Lung (tissue), 12 donors: Measurements from ENCODE around the gene WNT8B. TPM values are rescaled to one million over a fixed set of nuclear protein-coding genes. Genes with fewer than 3 reads are reported as not detected.

Experiments used
- ATAC-seq: fragments of 200-7000 bp; cut with Tn5 transposase; one replicate; pipeline ENCODE4 v1.9.1; 2020; ENCODE audit warnings: moderate number of reproducible peaks; ENCODE audit not compliant: insufficient read depth, low FRiP score
- DNase-seq, 3 donors: peaks; one replicate each; pipeline ENCODE4 v3.0.0-alpha.2; 2013 to 2017
- H3K27ac ChIP-seq, 2 donors: one replicate each; pipeline ENCODE4 v1.5.1; 2013; ENCODE audit warnings: mild to moderate bottlenecking in 2 of 2, moderate library complexity in 2 of 2, control low read depth in 1 of 2, inconsistent platforms in 1 of 2, low read depth in 1 of 2, low read length in 1 of 2
- H3K27me3 ChIP-seq, 3 donors: one replicate each; pipeline ENCODE4 v1.5.1; 2013; ENCODE audit warnings: low read length in 2 of 3; ENCODE audit not compliant: control insufficient read depth in 3 of 3, insufficient read depth in 3 of 3
- H3K36me3 ChIP-seq, 4 donors: one replicate each; pipeline ENCODE4 v1.5.1; 2013; ENCODE audit warnings: low read length in 4 of 4, mild to moderate bottlenecking in 1 of 4, moderate library complexity in 1 of 4; ENCODE audit not compliant: control insufficient read depth in 4 of 4, insufficient read depth in 4 of 4
- H3K4me1 ChIP-seq, 5 donors: one replicate each; pipeline ENCODE4 v1.5.1; 2013; ENCODE audit warnings: low read length in 5 of 5, mild to moderate bottlenecking in 2 of 5, moderate library complexity in 1 of 5; ENCODE audit not compliant: control insufficient read depth in 5 of 5, insufficient read depth in 5 of 5
- H3K4me3 ChIP-seq: one replicate; pipeline ENCODE4 v1.5.1; 2013; ENCODE audit warnings: mild to moderate bottlenecking, control low read depth, moderate library complexity
- H3K9ac ChIP-seq, 2 donors: one replicate each; pipeline ENCODE4 v1.5.1; 2013; ENCODE audit warnings: low read length in 2 of 2, control low read depth in 1 of 2; ENCODE audit not compliant: insufficient read depth in 1 of 2
- H3K9me3 ChIP-seq, 4 donors: one replicate each; pipeline ENCODE4 v1.5.1; 2013; ENCODE audit warnings: low read length in 3 of 4, mild to moderate bottlenecking in 1 of 4, moderate library complexity in 1 of 4; ENCODE audit not compliant: control insufficient read depth in 4 of 4, insufficient read depth in 3 of 4
- WGBS, 2 donors: extraction: QIAGEN DNeasy Blood & Tissue Kit; methylation state at CpG; one replicate each; pipeline ENCODE4 v1.1.7; 2013; 5-methylcytosine and 5-hydroxymethylcytosine counted together
- polyA plus RNA-seq, 2 donors: library from polyadenylated mRNA; stranded (reverse); fragments of 200-250 nt; gene quantifications; one replicate each; pipeline ENCODE4 v1.2.1, GENCODE V29; 2013
- total RNA-seq, 2 donors: library from RNA; depleted of rRNA in 1 of 2; stranded (reverse); fragments of >200 nt in 1 of 2; gene quantifications; one replicate each; pipeline ENCODE4 v1.2.1, GENCODE V29; 2014 to 2021
- TF ChIP-seq, protein P1 (sequence below): IDR thresholded peaks from 2 replicates; pipeline ENCODE4 v1.5.1; 2012; ENCODE audit warnings: mild to moderate bottlenecking; ENCODE audit errors: control extremely low read depth, extremely low read depth
- donor health status: control.
- donor health status: control.
- donor health status: Bipolar disorder and iron deficiency.
- donor health status: healthy.
- donor health status: DM: yes; HTN: yes; CAD: no.

Gene WNT8B
- total and polyA plus RNA-seq, 4 donors = 0.02 to 0.15 (median 0.04) TPM; not detected in 1

DNA sequence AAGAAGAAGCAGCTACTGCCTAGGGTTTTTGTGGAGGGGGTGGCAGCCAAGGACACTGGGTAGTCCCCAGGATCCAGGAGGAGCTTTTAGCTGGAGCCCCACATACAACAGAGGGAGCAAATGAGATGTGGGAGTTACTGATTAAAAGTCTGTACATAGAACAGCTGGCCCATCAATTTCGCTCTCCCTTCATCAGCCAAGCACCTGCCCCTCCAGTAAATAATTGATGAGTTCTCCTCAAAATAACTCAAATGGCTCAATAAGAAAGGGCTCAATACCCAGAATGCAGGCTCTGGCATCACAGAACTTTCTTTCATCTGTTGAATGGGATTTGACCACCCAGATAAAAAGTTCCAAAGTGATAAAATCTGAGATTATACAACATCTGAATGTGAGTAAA is 15.1 kb upstream of the WNT8B start:
- TF ChIP-seq, protein P1, sequence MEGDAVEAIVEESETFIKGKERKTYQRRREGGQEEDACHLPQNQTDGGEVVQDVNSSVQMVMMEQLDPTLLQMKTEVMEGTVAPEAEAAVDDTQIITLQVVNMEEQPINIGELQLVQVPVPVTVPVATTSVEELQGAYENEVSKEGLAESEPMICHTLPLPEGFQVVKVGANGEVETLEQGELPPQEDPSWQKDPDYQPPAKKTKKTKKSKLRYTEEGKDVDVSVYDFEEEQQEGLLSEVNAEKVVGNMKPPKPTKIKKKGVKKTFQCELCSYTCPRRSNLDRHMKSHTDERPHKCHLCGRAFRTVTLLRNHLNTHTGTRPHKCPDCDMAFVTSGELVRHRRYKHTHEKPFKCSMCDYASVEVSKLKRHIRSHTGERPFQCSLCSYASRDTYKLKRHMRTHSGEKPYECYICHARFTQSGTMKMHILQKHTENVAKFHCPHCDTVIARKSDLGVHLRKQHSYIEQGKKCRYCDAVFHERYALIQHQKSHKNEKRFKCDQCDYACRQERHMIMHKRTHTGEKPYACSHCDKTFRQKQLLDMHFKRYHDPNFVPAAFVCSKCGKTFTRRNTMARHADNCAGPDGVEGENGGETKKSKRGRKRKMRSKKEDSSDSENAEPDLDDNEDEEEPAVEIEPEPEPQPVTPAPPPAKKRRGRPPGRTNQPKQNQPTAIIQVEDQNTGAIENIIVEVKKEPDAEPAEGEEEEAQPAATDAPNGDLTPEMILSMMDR = no peak

DNA sequence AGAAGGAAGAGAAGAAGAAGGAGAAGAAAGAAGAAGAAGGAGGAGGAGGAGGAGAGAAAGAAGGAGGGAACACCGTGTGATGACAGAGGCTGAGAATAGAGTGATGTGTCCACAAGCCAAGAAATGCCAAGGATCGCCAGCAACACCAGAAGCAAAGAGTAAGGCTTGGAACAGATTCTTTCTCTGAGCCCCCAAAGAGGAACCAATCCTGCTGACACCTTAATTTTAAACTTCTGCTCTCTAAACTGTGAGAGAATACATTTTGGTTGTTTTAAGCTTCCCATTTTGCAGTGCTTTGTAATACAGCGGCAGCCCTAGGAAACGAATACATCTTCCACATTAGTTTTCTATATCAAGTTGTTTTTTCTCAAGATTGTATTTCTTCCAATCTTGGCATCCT is 13.9 kb upstream of the WNT8B start:
- DNase-seq = no peak
- Histone ChIP-seq H3K4me3 (no peak overlapping the region), H3K27ac (no peak overlapping the region), H3K4me1 (no peaks in the 10 kb centered on the region), H3K27me3 (peaks cover 0 to 3% (median 0%) of the 10 kb centered on the region in 3 donors), H3K9ac (no peak overlapping the region), H3K36me3 (no peaks in the 10 kb centered on the region), H3K9me3 (peaks cover 0 to 3% (median 1%) of the 10 kb centered on the region in 4 donors)
- WGBS, 2 donors = 63 to 67% methylated on average over 4 of the region's 4 CpGs
- TF ChIP-seq, protein P1 = no peak
- no peak for ATAC-seq

More for the DNA sequence above, 15.1 kb upstream of the WNT8B start:
- H3K36me3 ChIP-seq = no peaks in the 10 kb centered on the region
- no peak for ATAC-seq
- H3K4me3 ChIP-seq = no peak overlapping the region
- no peaks in the 10 kb centered on the region for H3K4me1 ChIP-seq
- H3K27ac ChIP-seq = no peak overlapping the region
- WGBS, 2 donors = 85 to 88% methylated on average over 1 of the region's 1 CpG
- no peak overlapping the region for H3K9ac ChIP-seq
- no peak for DNase-seq
- H3K27me3 ChIP-seq = peaks cover 0 to 3% (median 0%) of the 10 kb centered on the region in 3 donors
- H3K9me3 ChIP-seq = peaks cover 0 to 3% (median 1%) of the 10 kb centered on the region in 4 donors

DNA sequence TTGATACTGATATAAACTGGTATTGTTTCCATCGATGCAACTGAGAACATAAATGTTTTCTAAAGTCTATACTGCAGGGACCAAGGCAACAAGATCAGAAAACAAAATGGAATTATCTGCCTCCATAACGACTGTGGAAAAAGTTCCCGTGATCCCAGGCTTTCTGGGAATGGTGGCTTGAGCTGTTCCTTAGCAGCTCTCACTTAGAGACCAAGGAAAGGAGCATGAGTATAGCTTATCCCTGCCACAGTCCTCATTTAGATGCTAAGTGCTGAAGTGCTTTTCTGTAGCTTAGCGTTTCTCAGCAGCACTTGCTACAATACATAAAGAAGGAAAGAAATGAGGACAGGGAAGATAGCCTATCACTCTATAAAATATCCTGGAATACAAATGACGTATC is 5.5 kb downstream of the WNT8B start:
- Histone ChIP-seq H3K9ac (no peak overlapping the region), H3K27me3 (peaks cover 0 to 16% (median 1%) of the 10 kb centered on the region in 3 donors), H3K4me1 (no peaks in the 10 kb centered on the region), H3K9me3 (no peaks in the 10 kb centered on the region), H3K27ac (no peak overlapping the region), H3K36me3 (no peaks in the 10 kb centered on the region), H3K4me3 (no peak overlapping the region)
- TF ChIP-seq, protein P1 = no peak
- WGBS, 2 donors = 73 to 82% methylated on average over 5 of the region's 5 CpGs
- DNase-seq (no peak), ATAC-seq (no peak)

DNA sequence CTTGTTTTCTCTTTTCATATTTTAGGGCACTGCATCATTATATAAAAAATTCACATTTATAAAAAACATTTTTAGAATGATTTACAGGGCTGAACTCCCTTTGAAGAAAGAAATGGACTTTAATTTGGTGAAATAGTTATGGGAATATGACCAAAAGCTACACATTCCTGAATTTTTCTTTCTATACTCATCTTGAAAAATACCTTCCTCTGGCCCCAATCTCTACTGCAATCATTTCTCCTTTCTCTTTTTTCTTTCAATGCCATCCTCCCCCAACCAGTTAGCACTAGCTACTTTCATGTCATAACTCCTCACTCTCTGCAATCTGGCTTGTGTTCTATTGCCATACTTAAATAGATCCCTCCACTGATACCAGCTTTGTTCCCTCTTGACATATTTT is 6.2 kb downstream of the WNT8B start:
- H3K9ac ChIP-seq = no peak overlapping the region
- DNase-seq (no peak), ATAC-seq (no peak)
- no peak overlapping the region for H3K27ac ChIP-seq
- no peak overlapping the region for H3K4me3 ChIP-seq
- peaks cover 0 to 14% (median 2%) of the 10 kb centered on the region in 3 donors for H3K27me3 ChIP-seq
- H3K4me1 ChIP-seq = no peaks in the 10 kb centered on the region
- no peaks in the 10 kb centered on the region for H3K36me3 ChIP-seq
- TF ChIP-seq, protein P1 = no peak
- H3K9me3 ChIP-seq = no peaks in the 10 kb centered on the region
